GM19328 (cell line): Measurements from ENCODE around the gene CPED1.

Experiments used
- ATAC-seq: cut with Tn5 transposase; IDR thresholded peaks from one replicate; pipeline ENCODE4 v1.9.1; 2021; ENCODE audit warnings: mild to moderate bottlenecking, moderate library complexity; ENCODE audit not compliant: unreplicated experiment

Gene CPED1

DNA sequence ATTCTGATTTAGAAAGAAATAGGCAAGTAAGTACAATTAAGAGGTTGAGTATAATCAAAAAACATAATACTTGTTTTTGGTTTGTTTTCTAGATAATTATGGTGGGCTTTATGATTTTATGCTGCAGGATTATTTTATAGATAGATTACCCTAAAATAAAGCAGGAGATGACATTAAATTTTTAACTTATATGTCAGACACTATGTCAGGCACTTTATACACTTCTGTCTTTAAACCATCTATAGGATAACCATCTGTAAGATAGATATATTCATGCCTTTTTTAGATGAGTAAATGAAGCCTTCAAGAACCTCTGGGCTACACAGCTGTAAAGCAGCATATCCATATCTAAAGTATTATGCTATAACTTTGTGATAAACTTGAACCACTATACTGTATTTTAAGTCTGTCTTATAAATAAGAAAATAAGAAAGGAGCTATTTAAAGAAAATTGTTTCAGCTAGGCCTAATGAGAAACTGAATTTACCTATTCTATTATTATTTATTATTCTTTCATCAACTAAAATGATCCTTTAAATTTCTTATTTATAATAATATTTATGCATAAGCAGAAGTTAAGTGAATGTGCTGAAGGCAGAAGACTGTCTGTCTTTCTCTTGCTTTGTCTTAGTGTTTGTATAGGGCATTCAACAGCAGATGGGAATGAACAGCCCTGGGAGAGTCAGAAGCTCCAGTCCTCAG, 94.0 kb downstream of the CPED1 start:
- ATAC-seq, result no peak

DNA sequence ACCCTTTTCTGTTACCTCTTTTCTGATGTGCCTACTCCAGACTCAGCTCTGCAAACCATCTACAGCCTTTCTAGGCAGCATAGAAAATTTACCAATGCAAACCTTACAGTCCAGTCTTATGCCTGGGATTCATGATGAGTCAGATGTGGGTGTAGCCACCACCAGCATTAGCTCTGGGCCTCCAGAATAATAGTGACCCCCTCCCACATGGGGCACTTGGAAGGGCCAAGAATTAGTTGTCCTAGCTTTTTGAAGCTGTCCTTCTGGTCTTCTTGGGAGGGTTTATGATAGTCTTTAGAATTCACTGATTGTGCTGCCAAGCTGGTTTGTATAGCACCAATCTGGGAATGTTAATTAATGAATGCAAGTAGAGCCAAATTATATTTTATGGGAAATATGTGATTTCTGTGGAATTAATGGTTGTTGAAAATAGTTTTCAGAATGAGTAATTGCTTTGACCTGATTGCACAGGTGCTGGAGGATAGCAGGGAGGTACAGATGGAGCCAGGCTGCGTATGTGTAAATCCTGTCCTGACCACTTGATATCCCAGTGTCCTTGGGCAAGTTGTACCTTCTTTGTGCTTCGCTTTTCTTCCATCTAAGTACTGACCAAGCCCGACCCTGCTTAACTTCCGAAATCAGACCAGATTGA, 94.8 kb downstream of the CPED1 start:
- ATAC-seq, result no peak

DNA sequence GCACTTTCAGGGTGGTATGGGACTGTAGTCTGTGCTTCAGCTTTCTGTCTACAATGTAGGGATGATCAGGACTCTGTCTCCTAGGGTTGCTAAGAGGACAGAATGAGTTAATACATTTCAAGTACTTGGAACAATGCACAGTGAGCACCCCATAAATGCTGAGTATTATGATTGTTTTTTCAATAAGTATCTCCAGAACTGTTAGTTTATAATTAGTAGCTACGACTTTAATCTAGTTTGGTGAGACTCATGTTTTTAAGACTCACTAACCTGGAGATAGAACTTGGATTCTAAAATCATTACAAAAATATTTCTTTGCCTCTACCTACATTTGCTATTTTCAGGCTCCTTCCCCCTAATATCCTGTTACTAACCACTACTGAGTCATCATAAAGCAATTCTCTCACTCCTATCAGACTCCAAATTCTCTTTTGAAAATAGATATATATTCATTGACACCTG, 95.3 kb downstream of the CPED1 start:
- no peak for ATAC-seq

DNA sequence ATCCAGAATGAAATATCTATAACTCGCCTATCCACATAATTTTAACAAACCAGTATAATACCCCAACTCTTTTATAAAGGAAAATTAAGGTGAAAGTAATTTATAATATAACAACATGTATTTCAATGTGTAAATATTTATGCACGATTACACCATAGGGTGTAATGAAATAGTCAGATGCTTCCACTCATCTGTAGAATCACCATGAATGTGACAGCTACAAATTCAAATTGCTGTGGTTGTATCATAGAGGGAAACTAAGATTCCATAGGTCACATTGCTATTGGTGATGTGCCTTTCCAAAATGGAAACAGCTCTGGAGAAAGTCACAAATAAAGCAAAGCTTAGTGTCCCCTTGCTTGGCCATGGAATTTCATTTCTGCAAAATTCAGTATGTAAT, 95.7 kb downstream of the CPED1 start:
- no peak for ATAC-seq

DNA sequence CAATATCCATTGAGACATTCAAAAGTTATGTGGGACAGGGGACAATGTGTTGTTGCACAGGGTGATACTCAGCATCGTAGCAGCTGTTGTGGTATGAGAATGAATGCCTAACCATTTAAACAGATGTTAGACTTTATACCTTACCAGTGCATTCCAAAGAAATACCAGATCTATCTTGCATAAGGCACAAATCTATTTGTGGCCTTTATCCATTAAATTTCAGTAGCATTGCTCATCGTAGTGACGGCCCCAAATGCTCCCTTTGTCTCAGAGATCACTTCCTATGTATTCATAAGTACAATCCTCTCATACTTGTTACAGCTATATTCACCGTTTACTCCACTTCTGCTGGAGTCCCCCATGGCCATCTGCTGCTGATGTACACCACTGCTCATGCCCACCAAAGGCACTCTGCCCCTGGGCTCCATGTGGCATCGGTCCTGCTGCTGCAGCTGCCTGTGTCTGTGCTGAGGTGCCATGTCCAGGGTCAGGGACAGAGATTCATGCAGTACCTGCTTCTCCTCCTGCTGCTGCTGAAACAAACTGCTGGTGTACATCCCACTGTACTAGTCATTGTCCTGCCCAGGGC, 96.3 kb downstream of the CPED1 start:
- ATAC-seq, result no peak

DNA sequence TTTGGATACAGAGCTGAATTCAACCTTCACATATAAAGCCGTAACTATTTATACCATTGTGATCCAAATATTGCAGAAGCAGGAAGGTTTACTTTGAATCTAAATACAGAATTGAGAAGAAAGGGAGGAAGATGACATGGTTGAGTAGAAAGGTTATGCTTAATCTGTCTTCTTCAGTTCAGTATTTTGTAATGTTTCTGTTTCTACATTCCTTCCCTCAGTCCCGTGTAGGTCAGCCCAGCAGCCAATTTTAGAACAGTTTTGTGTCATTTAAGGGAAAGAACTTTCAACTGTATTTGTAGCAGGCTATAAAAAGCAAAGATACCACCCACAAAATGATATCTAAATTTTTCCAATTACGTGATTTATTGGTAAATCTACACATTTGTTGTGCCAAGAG, 97.4 kb downstream of the CPED1 start:
- no peak for ATAC-seq

DNA sequence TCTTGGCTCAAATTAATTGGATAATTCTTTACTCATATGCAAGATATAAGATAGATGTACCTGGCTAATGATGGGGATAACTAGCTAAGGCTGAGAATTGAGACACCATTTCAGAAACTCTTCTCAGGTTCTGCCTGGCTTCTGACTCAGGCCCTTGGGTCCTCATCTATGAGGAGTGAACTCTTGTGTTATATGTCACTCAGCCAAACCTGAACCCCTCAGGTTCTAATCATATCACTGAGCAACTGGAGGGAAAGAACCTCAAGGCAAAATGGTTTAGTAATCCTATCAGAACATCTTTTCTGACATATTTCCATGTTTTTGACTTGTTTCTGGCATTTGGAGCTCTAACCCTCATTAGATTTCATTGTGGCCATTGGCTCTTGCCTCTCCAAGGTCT, 100.4 kb downstream of the CPED1 start:
- no peak for ATAC-seq

DNA sequence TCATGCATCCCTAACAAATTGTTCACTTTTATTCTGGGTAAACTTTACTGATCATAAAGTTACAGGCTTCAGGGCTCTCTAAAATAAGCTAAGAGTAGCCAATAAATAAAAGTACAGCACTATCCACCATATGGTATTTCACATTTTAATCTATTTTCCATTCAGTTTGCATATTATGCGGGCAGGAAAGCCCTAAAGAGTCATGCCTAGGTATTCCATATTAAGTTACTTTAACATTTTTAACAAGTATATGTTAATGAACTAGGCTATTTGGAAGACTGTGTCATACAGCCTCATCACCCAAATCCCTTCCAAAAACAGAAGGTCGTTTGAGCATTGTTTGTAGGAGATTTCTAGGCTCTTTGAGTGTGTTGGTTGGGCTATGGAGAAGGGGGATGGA, 106.3 kb downstream of the CPED1 start:
- no peak for ATAC-seq

DNA sequence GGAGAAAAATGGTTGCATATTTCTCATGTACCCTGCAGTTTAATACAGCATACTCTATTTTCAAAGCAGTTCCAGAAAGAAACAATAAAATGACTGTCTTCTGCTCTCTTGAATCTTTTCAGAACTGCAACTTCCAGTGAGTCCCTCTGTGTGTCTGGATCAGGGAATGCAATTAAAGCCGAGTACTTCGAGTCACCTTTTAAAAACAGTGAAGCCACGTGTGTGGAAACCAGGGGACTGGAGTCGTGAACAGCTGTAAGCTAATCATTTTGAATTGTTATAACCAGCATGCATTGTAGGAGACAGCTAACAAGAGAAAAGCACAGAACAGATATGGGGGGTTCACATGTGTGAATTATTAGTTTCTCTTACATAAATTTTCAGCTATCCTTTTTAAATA, 109.1 kb downstream of the CPED1 start:
- ATAC-seq, result no peak

DNA sequence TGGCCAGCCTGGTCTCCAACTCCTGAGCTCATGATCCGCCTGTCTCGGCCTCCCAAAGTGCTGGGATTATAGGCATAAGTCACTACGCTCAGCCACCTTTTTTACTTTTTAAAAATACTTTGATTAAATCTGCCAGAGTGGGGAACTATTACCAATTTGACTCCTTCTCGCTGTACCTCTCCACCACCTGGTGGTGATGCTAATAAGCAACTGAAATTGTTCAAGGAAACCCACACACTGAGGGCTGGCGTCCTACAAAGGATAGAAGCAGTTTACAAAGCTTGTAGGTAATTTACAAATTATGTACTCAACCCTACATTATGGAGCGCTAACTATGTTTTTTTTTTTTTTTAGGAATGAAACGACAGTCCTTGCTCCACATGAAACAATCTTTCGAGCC, 111.1 kb downstream of the CPED1 start:
- ATAC-seq, result no peak

DNA sequence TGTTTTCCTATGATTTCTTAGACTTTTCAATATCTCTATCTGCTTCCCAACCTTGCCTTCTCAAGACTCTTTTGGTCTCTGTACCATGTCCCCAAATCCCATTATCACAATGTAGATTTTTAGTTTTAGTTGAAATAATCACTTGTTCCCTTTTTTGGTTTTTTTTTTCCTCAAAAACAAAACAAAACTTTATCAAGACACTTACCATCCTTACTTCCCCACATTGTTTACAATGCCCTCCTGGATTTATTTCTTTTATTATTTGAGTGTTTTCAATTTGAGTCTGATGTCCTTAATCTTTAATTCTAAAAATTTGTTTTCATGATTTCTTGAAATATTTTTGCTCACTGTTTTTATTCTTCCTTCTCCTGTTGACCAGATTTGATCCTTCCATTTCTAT, 112.6 kb downstream of the CPED1 start:
- ATAC-seq, result no peak

DNA sequence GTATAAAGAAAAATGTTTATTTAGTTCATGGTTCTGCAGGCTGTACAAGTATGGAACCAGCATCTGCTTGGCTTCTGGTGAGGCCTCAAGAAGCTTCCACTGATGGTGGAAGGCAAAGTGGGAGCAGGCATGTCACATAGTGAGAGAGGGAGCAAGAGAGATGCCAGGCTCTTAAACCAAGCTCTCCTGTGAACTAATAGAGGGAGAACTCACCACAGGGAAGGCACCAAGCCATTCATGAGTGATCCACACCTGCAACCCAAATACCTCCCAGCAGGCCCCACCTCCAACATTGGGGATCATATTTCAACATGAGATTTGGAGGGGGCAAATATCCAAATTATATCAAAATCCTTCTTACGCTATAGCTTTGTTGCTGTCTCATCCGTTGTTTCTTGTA, 113.1 kb downstream of the CPED1 start:
- ATAC-seq, result no peak

DNA sequence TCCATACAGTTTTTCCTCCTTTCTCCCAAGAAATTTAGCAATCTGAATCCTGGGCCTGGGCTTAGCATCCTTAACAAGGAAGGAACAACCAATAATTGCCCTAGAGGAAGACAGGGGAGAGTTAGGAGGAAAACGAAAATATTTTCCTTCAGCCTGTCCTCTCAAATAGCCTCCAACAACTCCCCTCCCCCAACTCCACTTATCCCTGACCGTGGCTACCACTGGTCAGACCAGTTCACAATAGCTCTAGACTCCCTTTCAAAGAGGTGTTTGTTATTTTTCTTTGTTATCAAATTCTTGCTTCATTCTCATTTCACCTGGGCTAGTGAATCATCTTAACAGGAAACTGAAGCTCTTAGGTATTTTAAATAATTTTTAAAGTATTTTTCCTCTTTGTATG, 114.1 kb downstream of the CPED1 start:
- no peak for ATAC-seq

DNA sequence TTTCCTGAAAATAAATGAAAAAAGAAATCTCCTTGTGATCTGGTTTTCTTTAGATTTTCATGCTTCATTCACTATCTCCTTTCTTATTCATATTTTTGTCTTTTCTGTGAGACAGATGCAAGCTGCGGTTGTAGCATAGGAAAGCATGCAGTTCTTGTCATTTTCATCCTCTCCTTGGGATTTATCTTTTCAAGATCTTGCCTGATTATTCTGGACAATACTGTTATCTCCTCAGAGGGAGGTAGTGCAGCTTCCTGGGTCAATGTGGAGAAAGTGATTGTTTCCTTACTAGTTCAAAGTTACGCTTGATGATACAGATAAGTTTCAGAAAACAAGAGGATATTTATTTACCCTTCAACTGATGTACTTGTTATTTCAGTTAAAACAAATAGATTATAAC, 114.6 kb downstream of the CPED1 start:
- no peak for ATAC-seq

DNA sequence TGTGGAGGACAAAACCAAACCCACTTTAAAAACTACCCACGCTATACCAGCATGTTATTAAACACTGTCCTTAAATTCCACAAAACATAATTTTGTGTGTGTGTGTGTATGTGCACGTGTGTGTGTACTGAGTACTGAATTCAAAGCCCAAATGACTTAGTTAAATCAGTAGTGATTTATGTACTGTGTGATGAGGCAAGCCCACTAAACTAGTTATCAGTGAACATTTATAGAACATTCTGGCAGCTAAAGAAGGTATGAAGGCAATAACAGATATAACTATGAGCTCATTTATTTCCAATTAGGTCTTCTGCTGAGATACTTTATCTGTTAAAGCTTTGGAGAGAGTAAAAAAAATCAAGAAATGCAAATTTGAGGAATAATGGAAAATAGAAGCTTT, 115.1 kb downstream of the CPED1 start:
- no peak for ATAC-seq

DNA sequence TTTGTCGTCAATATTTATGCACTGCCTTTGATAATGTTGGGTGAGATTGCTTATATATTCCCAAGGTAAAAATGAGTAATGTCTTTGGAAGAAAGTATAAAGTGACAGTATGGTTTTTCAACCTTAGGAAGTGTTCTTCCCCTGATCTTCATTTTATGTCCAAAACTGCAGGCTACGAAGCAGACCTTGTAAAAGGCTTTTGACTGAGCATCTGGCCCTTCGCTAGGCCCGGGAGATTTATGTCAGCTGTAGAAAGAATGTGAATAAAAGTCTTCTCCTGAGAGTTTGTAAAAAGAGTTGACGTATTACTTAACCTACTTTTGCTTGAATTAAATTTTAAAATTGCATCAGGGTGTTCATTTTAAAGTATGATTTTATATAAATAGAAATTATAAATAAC, 116.8 kb downstream of the CPED1 start:
- no peak for ATAC-seq

DNA sequence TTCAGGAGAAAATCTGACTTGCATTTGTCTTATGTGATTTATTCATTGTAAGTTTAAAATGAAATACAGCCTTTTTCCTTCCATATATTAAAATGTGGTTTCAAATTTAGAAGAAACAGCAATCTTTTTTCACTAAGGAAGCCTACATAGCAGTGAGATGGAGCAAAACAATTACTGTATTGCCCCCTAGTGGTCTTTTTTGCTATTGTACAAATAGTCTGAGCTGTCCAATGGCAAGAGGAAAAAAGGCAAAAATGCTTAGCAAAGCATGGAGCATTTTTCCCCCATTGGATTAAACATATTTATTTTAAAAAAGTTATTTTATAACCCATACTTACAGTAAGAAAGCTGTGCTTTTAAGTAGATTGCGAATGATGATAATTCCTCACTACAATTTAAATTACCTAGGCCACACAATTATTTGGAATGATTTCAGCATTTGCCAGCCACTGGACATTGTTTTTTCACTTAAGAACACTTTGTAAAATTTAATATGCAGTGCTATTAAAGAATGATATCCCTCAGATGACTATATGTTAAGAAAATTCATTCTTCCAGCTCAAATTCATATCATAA, 119.5 kb downstream of the CPED1 start:
- ATAC-seq, result peak; percentile 82

DNA sequence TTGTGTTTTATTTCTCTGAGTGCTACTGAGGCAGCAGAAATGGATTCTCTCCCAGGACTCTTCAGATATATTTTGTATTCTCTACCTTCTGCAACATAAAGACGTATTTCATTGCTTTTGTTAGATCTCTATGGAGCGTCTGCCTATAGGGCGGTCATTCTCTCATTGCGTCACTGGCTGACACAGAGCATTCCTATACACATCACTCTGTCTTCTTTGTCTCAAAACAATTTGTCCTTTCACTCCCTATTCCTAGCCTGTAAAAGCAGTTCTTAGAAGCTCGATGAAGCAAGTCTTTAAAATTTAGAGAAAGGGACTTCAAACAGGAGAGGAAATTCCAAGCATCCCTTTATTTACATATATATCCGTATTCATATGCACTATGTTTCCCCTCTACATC, 120.6 kb downstream of the CPED1 start:
- ATAC-seq, result no peak

DNA sequence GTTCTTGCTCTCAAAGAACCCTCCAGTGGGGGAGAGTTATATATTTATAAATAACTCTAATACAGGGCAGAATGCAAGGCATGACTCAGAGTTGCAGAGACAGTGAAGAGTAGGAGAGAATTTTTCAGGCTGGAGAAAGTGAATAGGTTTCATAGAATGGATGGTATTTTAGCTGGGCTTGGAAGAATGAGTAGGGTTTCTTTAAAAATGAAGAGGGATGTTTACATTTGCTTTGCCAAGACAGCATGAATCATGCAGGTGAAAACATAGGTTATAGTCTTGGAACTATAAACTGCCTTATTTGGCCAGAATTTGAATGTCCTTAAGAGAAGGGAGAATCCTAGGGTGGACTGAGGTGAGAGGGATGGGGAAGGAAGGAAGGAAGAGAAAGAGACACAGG, 124.8 kb downstream of the CPED1 start:
- no peak for ATAC-seq

DNA sequence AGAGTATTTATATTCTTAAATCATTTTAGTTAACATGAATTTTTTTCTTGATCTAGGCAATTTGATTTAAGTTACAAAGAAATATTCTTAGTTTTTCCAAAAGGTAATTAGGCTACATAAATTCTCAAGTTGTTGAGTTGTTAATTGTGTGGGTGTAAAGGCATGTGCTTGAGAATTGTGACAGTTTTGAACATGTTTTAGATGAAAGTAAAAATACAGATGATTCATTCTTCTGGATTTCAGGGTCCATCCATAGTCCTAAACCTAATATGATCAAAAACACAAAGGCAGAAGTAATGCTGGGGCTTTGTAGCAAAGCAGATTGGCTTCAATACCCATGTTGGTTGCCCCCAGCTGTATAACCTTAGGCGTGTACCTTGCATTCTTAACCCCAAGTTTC, 127.9 kb downstream of the CPED1 start:
- ATAC-seq, result no peak

DNA sequence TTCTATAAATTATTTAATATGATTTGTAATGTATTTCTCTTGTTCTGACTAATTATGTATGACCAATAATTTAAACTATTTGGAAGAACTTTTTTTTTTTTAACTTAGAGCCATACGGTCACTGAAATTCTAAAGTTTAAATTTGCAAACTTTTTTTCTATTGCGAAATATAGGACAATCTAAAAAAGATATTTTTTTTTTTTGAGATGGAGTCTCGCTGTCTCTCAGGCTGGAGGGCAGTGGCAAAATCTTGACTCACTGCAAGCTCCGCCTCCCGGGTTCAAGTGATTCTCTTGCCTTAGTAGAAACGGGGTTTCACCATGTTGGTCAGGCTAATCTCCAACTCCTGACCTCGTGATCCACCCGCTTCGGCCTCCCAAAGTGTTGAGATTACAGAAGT, 130.5 kb downstream of the CPED1 start:
- ATAC-seq, result no peak

DNA sequence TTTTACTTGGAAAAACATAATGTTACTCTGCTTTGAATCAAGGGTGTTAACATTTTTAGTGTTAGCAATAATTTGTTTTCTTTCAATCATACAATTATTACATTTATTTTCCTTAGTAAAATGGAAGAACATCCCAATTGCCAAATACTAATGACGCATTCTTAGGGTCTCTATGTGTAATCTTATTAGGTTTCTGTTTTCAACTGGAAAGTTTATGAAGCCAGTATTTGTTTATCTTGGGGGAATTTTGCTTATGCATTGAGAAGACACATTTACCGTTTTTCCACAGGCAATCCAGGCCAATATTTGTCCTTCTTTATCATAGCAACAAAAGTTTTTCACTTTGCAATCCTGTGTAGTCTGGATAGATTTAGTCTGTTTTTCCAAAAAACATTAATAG, 134.5 kb downstream of the CPED1 start:
- no peak for ATAC-seq
